Erythroblast (primary cell): ENCODE results near the gene DHRS3.

Experiments used
- GATA1 ChIP-seq: IDR thresholded peaks from 2 replicates; pipeline ENCODE4 v1.6.1; 2011; ENCODE audit warnings: low read depth, mild to moderate bottlenecking, control low read depth, low read length, moderate library complexity
- POLR2A ChIP-seq: IDR thresholded peaks from 2 replicates; pipeline ENCODE4 v1.6.1; 2011; ENCODE audit warnings: mild to moderate bottlenecking, low read length

GRCh38 chr1:12631571-12631970 lies 13.6 kb upstream of the DHRS3 start:
- TF ChIP-seq POLR2A (no peak), GATA1 (no peak)
